Lower leg skin (tissue), 3 donors: ENCODE measurements around the gene MAPK13.

Experiments used
- POLR2A ChIP-seq, 2 donors: fragments of 450-650 bp; IDR thresholded peaks; one replicate each; pipeline ENCODE4 v1.6.1; 2016 to 2017; ENCODE audit warnings: antibody characterized with exemption in 2 of 2, mild to moderate bottlenecking in 1 of 2, moderate library complexity in 1 of 2
- TF ChIP-seq, protein P1 (sequence below), 3 donors: fragments of 450-650 bp; IDR thresholded peaks; one replicate each; pipeline ENCODE4 v1.5.1; 2016; ENCODE audit warnings: antibody characterized with exemption in 3 of 3, mild to moderate bottlenecking in 3 of 3, moderate library complexity in 2 of 3

DNA sequence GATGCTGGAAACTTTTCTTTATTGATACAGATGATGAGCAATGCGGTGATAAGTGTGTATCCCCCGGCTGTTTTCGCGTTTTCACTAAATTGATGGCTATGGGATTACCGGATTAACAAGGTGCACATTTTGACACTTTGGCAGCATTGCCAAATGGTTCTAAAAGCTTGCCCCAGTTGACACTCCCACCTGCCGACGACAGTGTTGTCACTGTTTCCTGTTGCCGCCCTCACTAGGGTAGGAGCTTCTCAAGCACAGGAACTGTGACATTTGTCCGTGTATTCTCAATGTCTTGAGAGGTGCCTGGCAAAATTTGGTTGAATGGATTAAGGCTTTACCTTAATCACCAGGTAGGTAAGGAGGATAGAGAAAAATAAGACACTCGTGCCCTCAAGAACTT is 9.8 kb upstream of the MAPK13 start:
- TF ChIP-seq POLR2A (IDR thresholded peaks at IDR 0.05), result no peak
- TF ChIP-seq, protein P1, sequence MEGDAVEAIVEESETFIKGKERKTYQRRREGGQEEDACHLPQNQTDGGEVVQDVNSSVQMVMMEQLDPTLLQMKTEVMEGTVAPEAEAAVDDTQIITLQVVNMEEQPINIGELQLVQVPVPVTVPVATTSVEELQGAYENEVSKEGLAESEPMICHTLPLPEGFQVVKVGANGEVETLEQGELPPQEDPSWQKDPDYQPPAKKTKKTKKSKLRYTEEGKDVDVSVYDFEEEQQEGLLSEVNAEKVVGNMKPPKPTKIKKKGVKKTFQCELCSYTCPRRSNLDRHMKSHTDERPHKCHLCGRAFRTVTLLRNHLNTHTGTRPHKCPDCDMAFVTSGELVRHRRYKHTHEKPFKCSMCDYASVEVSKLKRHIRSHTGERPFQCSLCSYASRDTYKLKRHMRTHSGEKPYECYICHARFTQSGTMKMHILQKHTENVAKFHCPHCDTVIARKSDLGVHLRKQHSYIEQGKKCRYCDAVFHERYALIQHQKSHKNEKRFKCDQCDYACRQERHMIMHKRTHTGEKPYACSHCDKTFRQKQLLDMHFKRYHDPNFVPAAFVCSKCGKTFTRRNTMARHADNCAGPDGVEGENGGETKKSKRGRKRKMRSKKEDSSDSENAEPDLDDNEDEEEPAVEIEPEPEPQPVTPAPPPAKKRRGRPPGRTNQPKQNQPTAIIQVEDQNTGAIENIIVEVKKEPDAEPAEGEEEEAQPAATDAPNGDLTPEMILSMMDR (IDR thresholded peaks at IDR 0.05), result no peak
